Smooth muscle cell of the brain vasculature (primary cell): ENCODE measurements around the gene FAU.
A peak's percentile ranks its signal among the peaks of the same experiment; 100 is the strongest.
"Not testable (repeated sequence)": the region's sequence is repeated elsewhere in the genome, so short reads cannot be mapped to it uniquely, and the experiment has no call there.

ENCODE experiments used
- DNase-seq: peaks from one replicate; pipeline ENCODE4 v3.0.0-alpha.2; 2012; ENCODE audit warnings: low read depth, low spot score

The FAU gene

GRCh38 chr11:65121865-65122696 lies at the start of gene FAU, which contains the start of gene MRPL49:
FAU (minus strand) TSS chr11:65122134; CDS start chr11:65121813, 321 bp downstream.
MRPL49 (plus strand) TSS chr11:65122321; CDS start chr11:65122347, 26 bp downstream.
- DNase-seq = peak; percentile 92

GRCh38 chr11:65170058-65170534 lies 48.2 kb upstream of the FAU start, which contains the start of gene SPDYC:
SPDYC (plus strand) TSS chr11:65170233; CDS start chr11:65171358, 1,125 bp downstream.
- no peak for DNase-seq

GRCh38 chr11:65169164-65169641 lies 47.3 kb upstream of the FAU start:
- peak; percentile 51 for DNase-seq

GRCh38 chr11:65167656-65168055 lies 45.7 kb upstream of the FAU start:
- no peak for DNase-seq

- DNase-seq = no peak
These were observed 45.0 kb upstream of the FAU start for GRCh38 chr11:65166893-65167292.

- no peak for DNase-seq
These were observed 43.7 kb upstream of the FAU start for GRCh38 chr11:65165410-65166317.

- DNase-seq = no peak
These were observed 41.8 kb upstream of the FAU start for GRCh38 chr11:65163684-65164083.

- DNase-seq = no peak
These were observed 38.7 kb upstream of the FAU start for GRCh38 chr11:65160643-65161042.

GRCh38 chr11:65159012-65159411 lies 37.1 kb upstream of the FAU start:
- DNase-seq = no peak

- no peak for DNase-seq
These were observed 35.4 kb upstream of the FAU start for GRCh38 chr11:65157336-65157735.

- DNase-seq = no peak
These were observed 35.0 kb upstream of the FAU start for GRCh38 chr11:65156926-65157325.

GRCh38 chr11:65156256-65156655 lies 34.3 kb upstream of the FAU start:
- DNase-seq = no peak

- DNase-seq = no peak
These were observed 30.2 kb upstream of the FAU start for GRCh38 chr11:65152122-65152521.

GRCh38 chr11:65151331-65151899 lies 29.5 kb upstream of the FAU start:
- DNase-seq = no peak

GRCh38 chr11:65150509-65151299 lies 28.8 kb upstream of the FAU start:
- peak; percentile 67 for DNase-seq

- not testable (repeated sequence) for DNase-seq
These were observed 28.2 kb upstream of the FAU start for GRCh38 chr11:65150131-65150508.

- no peak for DNase-seq
These were observed 26.7 kb upstream of the FAU start for GRCh38 chr11:65148657-65149056.

- no peak for DNase-seq
These were observed 25.6 kb upstream of the FAU start for GRCh38 chr11:65147352-65148075.

- DNase-seq = no peak
These were observed 20.1 kb upstream of the FAU start for GRCh38 chr11:65141896-65142494.
